ENCODE results near the gene PCNT.
"Not testable (repeated sequence)": the region's sequence is repeated elsewhere in the genome, so short reads cannot be mapped to it uniquely, and the experiment has no call there.

PCNT gene

DNA sequence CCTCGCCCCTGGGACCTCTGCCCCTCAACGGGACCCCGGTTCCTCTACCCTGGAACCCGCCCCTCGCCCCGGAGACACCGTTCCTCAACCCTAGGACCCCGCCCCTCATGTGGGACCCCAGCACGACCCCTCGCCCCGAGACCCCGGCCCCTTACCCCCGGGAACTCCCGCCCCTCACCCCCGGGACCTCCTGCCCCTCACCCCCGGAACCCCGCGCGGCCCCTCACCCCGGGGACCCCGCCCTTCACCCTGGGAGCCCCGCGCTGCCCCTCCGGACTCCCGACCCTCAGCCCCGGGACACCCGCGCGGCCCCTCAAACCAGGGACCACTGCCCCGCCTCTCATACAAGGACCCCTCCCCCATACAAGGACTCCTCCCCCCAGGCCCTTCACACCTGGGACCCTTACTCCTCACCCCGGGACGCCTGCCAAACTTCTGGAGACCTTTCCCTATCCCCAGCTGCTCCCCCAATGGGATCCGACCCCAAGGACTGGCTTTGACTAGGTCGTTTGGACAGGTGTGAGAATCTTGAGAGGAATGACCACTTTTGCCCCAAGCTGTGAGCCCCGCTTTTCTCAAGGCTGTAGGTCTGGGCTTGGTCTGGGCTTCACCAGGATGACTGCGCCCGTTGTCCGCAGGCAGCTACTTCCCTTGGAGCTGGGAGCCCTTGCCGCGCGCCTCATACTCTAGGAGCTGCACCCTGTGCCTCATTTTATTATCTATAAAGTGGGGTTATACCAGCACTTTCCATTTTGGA, 135.6 kb downstream of the PCNT start:
- Histone ChIP-seq H3K4me1 (ENCODE audit: control insufficient read depth, insufficient read depth, low read length) (no peaks in the 10 kb centered on the region), H3K4me3 (ENCODE audit: low read length) (peak overlapping the region; percentile 96; the same call in 1 of the 2 replicates), H3K36me3 (ENCODE audit: control insufficient read depth, insufficient read depth, low read length) (0 out of 2 replicates have a peak, but pooled peaks cover 2% of the 10 kb centered on the region), H3K27me3 (ENCODE audit: control insufficient read depth, insufficient read depth, low read length) (no peaks in the 10 kb centered on the region), H3K9me3 (ENCODE audit: control insufficient read depth, insufficient read depth, low read length) (no peaks in the 10 kb centered on the region), H3K27ac (ENCODE audit: low read length) (no peak overlapping the region)
- no peak for DNase-seq (ENCODE audit: low read depth, low spot score)
- WGBS (ENCODE audit: insufficient coverage, insufficient read length) = no CpG with 5 or more reads among the region's 41 CpGs

DNA sequence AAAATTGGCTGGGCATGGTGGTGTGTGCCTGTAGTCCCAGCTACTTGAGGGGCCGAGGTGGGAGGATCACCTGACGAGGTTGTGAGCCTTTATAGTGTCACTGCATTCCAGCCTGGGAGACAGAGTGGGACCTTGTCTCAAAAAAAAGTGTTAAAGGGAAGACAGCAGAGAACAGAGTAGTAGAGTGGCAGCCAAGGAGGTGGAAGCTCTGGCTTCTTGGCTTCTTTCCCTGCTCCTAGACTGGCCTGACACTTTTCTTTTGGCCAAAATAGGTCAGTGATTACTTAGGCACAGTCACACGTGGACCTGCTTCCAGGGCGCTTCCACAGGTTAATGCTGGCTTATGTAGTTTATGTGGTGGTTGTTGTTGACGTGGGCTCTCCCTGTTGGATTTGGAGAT, 138.0 kb downstream of the PCNT start:
- WGBS (ENCODE audit: insufficient coverage, insufficient read length) = no CpG with 5 or more reads among the region's 5 CpGs
- no peak for DNase-seq (ENCODE audit: low read depth, low spot score)
- no peak overlapping the region for H3K4me3 ChIP-seq (ENCODE audit: low read length)

GRCh38 chr21:46465153-46465552, 141.2 kb downstream of the PCNT start:
- no CpG with 5 or more reads among the region's 6 CpGs for WGBS (ENCODE audit: insufficient coverage, insufficient read length)
- H3K27ac ChIP-seq (ENCODE audit: low read length); H3K4me3 ChIP-seq (ENCODE audit: low read length); H3K4me1 ChIP-seq (ENCODE audit: control insufficient read depth, insufficient read depth, low read length); H3K27me3 ChIP-seq (ENCODE audit: control insufficient read depth, insufficient read depth, low read length); H3K36me3 ChIP-seq (ENCODE audit: control insufficient read depth, insufficient read depth, low read length); DNase-seq (ENCODE audit: low read depth, low spot score); H3K9me3 ChIP-seq (ENCODE audit: control insufficient read depth, insufficient read depth, low read length): not testable (repeated sequence)

More for the DNA sequence above, 138.0 kb downstream of the PCNT start:
- H3K4me1 ChIP-seq (ENCODE audit: control insufficient read depth, insufficient read depth, low read length) = no peaks in the 10 kb centered on the region
- H3K27ac ChIP-seq (ENCODE audit: low read length) = no peak overlapping the region
- no peaks in the 10 kb centered on the region for H3K36me3 ChIP-seq (ENCODE audit: control insufficient read depth, insufficient read depth, low read length)
- no peaks in the 10 kb centered on the region for H3K9me3 ChIP-seq (ENCODE audit: control insufficient read depth, insufficient read depth, low read length)
- H3K27me3 ChIP-seq (ENCODE audit: control insufficient read depth, insufficient read depth, low read length) = no peaks in the 10 kb centered on the region

DNA sequence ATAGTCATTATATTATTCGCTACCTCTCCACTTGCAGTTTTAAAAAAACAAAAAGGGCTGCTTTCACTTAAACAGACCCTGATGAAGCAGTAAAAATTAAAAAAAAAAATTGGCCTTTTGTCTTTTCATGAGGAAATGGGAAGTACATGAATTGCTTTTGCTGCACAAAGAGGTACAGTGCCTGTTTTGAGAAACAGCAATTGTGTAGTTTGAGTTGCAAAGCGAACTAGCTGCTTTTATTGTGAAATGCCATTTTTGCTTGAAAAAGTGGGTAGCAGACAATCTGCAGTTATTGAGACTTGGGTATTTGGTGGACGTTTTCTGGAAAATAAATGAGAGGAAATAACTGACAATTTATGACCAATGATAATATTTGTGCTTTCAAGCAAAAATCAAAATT, 141.7 kb downstream of the PCNT start:
- Histone ChIP-seq H3K4me1 (ENCODE audit: control insufficient read depth, insufficient read depth, low read length) (no peaks in the 10 kb centered on the region), H3K27ac (ENCODE audit: low read length) (no peak overlapping the region), H3K9me3 (ENCODE audit: control insufficient read depth, insufficient read depth, low read length) (no peaks in the 10 kb centered on the region), H3K4me3 (ENCODE audit: low read length) (no peak overlapping the region), H3K36me3 (ENCODE audit: control insufficient read depth, insufficient read depth, low read length) (no peaks in the 10 kb centered on the region), H3K27me3 (ENCODE audit: control insufficient read depth, insufficient read depth, low read length) (no peaks in the 10 kb centered on the region)
- WGBS (ENCODE audit: insufficient coverage, insufficient read length) = no CpG with 5 or more reads among the region's 3 CpGs
- no peak for DNase-seq (ENCODE audit: low read depth, low spot score)

DNA sequence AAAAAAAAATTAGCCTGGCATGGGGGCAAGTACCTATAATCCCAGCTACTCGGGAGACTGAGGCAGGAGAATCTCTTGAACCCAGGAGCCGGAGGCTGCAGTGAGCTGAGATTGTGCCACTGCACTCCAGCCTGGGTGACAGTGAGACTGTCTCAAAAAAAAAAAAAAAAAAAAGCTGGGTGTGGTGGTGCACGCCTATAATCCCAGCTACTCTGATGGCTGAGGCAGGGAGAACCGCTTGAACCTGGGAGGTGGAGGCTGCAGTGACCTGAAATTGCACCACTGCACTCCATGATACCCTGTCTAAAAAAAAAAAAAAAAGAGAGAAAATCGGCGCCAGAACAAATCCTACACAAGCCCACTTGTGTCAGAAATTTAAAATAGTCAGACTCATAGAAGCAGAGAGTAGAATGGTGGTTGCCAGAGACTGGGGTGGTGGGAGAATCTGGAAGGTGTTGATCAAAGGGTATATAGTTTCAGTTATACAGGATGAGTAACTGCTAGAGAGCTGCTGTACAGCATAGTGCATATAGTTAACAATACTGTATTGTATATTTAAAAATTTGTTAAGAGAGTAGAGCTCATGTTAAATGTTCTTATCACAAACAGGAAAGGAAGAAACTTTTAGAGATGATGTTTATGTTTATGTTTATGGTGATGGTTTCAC, 144.3 kb downstream of the PCNT start:
- Histone ChIP-seq H3K27ac (ENCODE audit: low read length) (no peak overlapping the region), H3K4me1 (ENCODE audit: control insufficient read depth, insufficient read depth, low read length) (no peaks in the 10 kb centered on the region), H3K27me3 (ENCODE audit: control insufficient read depth, insufficient read depth, low read length) (no peaks in the 10 kb centered on the region), H3K9me3 (ENCODE audit: control insufficient read depth, insufficient read depth, low read length) (no peaks in the 10 kb centered on the region), H3K4me3 (ENCODE audit: low read length) (no peak overlapping the region), H3K36me3 (ENCODE audit: control insufficient read depth, insufficient read depth, low read length) (no peaks in the 10 kb centered on the region)
- no CpG with 5 or more reads among the region's 6 CpGs for WGBS (ENCODE audit: insufficient coverage, insufficient read length)
- DNase-seq (ENCODE audit: low read depth, low spot score) = no peak

DNA sequence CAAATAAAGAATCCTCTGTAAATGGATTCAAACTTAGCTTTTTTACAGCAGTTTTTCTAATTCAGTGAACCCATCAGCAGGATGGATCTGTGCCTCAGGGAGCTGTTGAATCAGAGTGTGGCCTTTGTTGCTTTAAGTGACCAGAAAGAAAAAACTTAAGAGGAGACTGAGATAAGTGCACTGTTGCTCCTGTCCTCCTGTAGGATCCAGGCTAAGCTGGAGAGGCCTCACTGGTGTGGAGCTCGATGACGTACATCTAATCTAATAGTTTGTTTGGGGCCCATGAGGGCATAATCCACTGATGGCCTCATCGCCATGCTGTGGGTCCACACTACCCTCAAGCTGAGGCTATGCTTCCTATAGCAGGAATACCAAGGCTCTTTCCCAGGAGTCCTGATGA, 145.3 kb downstream of the PCNT start:
- WGBS (ENCODE audit: insufficient coverage, insufficient read length) = no CpG with 5 or more reads among the region's 3 CpGs

DNA sequence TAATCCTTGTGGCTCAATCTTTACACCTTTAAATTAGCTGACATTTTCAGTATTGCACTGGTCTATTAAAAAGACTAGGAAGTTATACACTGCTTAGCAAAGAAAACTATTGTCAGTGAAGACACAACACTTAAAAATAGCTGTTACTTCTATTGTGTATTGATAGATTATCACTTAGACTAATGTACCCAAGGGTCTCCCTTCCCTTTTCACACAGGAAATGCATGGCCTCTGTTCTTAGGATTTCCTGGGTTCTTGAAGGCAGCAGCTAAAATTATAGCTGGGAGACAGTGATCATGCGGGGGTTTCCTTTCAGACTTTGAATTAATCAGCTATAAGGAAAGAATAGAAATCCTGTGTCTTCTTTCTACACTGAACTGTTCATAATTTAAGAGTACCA, 147.6 kb downstream of the PCNT start:
- no peaks in the 10 kb centered on the region for H3K36me3 ChIP-seq (ENCODE audit: control insufficient read depth, insufficient read depth, low read length)
- no peak overlapping the region for H3K27ac ChIP-seq (ENCODE audit: low read length)
- H3K27me3 ChIP-seq (ENCODE audit: control insufficient read depth, insufficient read depth, low read length) = no peaks in the 10 kb centered on the region
- H3K9me3 ChIP-seq (ENCODE audit: control insufficient read depth, insufficient read depth, low read length) = no peaks in the 10 kb centered on the region
- H3K4me3 ChIP-seq (ENCODE audit: low read length) = no peak overlapping the region
- WGBS (ENCODE audit: insufficient coverage, insufficient read length) = no CpG with 5 or more reads among the region's 1 CpG
- DNase-seq (ENCODE audit: low read depth, low spot score) = no peak
- no peaks in the 10 kb centered on the region for H3K4me1 ChIP-seq (ENCODE audit: control insufficient read depth, insufficient read depth, low read length)

More for the DNA sequence above, 145.3 kb downstream of the PCNT start:
- Histone ChIP-seq H3K36me3 (ENCODE audit: control insufficient read depth, insufficient read depth, low read length) (no peaks in the 10 kb centered on the region), H3K27me3 (ENCODE audit: control insufficient read depth, insufficient read depth, low read length) (no peaks in the 10 kb centered on the region), H3K27ac (ENCODE audit: low read length) (no peak overlapping the region), H3K9me3 (ENCODE audit: control insufficient read depth, insufficient read depth, low read length) (no peaks in the 10 kb centered on the region), H3K4me1 (ENCODE audit: control insufficient read depth, insufficient read depth, low read length) (no peaks in the 10 kb centered on the region), H3K4me3 (ENCODE audit: low read length) (no peak overlapping the region)
- no peak for DNase-seq (ENCODE audit: low read depth, low spot score)

GRCh38 chr21:46472246-46472645, 148.3 kb downstream of the PCNT start:
- Histone ChIP-seq H3K27ac (ENCODE audit: low read length) (no peak overlapping the region), H3K4me1 (ENCODE audit: control insufficient read depth, insufficient read depth, low read length) (no peaks in the 10 kb centered on the region), H3K27me3 (ENCODE audit: control insufficient read depth, insufficient read depth, low read length) (no peaks in the 10 kb centered on the region), H3K4me3 (ENCODE audit: low read length) (no peak overlapping the region), H3K9me3 (ENCODE audit: control insufficient read depth, insufficient read depth, low read length) (no peaks in the 10 kb centered on the region), H3K36me3 (ENCODE audit: control insufficient read depth, insufficient read depth, low read length) (no peaks in the 10 kb centered on the region)
- no peak for DNase-seq (ENCODE audit: low read depth, low spot score)
- WGBS (ENCODE audit: insufficient coverage, insufficient read length) = no CpG with 5 or more reads among the region's 6 CpGs

- no CpG with 5 or more reads among the region's 2 CpGs for WGBS (ENCODE audit: insufficient coverage, insufficient read length)
- H3K9me3 ChIP-seq (ENCODE audit: control insufficient read depth, insufficient read depth, low read length) = no peaks in the 10 kb centered on the region
- no peak overlapping the region for H3K4me3 ChIP-seq (ENCODE audit: low read length)
- H3K4me1 ChIP-seq (ENCODE audit: control insufficient read depth, insufficient read depth, low read length) = no peaks in the 10 kb centered on the region
- H3K27me3 ChIP-seq (ENCODE audit: control insufficient read depth, insufficient read depth, low read length) = no peaks in the 10 kb centered on the region
- no peak overlapping the region for H3K27ac ChIP-seq (ENCODE audit: low read length)
- no peak for DNase-seq (ENCODE audit: low read depth, low spot score)
- no peaks in the 10 kb centered on the region for H3K36me3 ChIP-seq (ENCODE audit: control insufficient read depth, insufficient read depth, low read length)
Measured at GRCh38 chr21:46474382-46474781, 150.4 kb downstream of the PCNT start.

- no peak overlapping the region for H3K27ac ChIP-seq (ENCODE audit: low read length)
- no peaks in the 10 kb centered on the region for H3K36me3 ChIP-seq (ENCODE audit: control insufficient read depth, insufficient read depth, low read length)
- H3K4me3 ChIP-seq (ENCODE audit: low read length) = no peak overlapping the region
- no peaks in the 10 kb centered on the region for H3K9me3 ChIP-seq (ENCODE audit: control insufficient read depth, insufficient read depth, low read length)
- no peaks in the 10 kb centered on the region for H3K4me1 ChIP-seq (ENCODE audit: control insufficient read depth, insufficient read depth, low read length)
- no CpG with 5 or more reads among the region's 1 CpG for WGBS (ENCODE audit: insufficient coverage, insufficient read length)
- H3K27me3 ChIP-seq (ENCODE audit: control insufficient read depth, insufficient read depth, low read length) = no peaks in the 10 kb centered on the region
- DNase-seq (ENCODE audit: low read depth, low spot score) = no peak
Measured at GRCh38 chr21:46475296-46475695, 151.3 kb downstream of the PCNT start.

- Histone ChIP-seq H3K36me3 (ENCODE audit: control insufficient read depth, insufficient read depth, low read length) (no peaks in the 10 kb centered on the region), H3K27me3 (ENCODE audit: control insufficient read depth, insufficient read depth, low read length) (no peaks in the 10 kb centered on the region), H3K27ac (ENCODE audit: low read length) (no peak overlapping the region), H3K9me3 (ENCODE audit: control insufficient read depth, insufficient read depth, low read length) (no peaks in the 10 kb centered on the region), H3K4me1 (ENCODE audit: control insufficient read depth, insufficient read depth, low read length) (no peaks in the 10 kb centered on the region), H3K4me3 (ENCODE audit: low read length) (no peak overlapping the region)
- no CpG with 5 or more reads among the region's 7 CpGs for WGBS (ENCODE audit: insufficient coverage, insufficient read length)
- DNase-seq (ENCODE audit: low read depth, low spot score) = no peak
Measured at GRCh38 chr21:46477765-46478164, 153.8 kb downstream of the PCNT start.

Data from iPS DF 6.9 (cell line).